ENCODE data around the gene GPR89B. TPM values are rescaled to one million over a fixed set of nuclear protein-coding genes. Genes with fewer than 3 reads are reported as not detected.
"Not testable (repeated sequence)": the region's sequence is repeated elsewhere in the genome, so short reads cannot be mapped to it uniquely, and the experiment has no call there.

The GPR89B gene
- total RNA-seq, 2 experiments from 2014 or later: 11.5 to 11.8 TPM

DNA sequence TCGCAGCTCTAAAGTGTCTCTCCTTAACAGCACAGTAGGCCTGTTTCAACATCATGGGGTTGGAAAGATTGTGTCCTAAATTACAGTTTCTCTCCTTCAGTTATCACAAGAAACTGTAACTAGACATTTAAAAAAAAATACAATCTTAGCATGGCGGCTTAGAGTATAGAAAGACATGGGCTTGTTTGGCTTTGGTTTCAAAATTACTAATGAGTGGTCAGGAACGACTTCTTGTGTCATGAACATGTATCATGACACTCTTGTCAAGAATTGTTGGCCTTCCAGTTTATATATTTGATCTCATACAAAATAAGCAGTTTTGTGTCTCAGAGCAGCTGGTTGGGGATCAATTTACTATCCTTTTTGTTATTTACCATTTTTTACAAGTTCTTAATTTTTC, 23.5 kb upstream of the GPR89B start:
- Mint-ChIP-seq H3K4me1 (ENCODE audit: low read depth) (peaks cover 6% of the 10 kb centered on the region), H3K27me3 (ENCODE audit: low read depth) (no peaks in the 10 kb centered on the region), H3K36me3 (ENCODE audit: low read depth) (no peaks in the 10 kb centered on the region), H3K27ac (no peak overlapping the region), H3K4me3 (no peak overlapping the region), H3K9me3 (no peaks in the 10 kb centered on the region)
- DNase-seq: no peak
- intact Hi-C loops (cut with micrococcal nuclease): no loop called here
- CTCF ChIA-PET: interaction anchor here (3.3 kb wide), 1 partner anchor 12 kb away, joined by 15 read pairs; no protein-coding TSS in a partner anchor

DNA sequence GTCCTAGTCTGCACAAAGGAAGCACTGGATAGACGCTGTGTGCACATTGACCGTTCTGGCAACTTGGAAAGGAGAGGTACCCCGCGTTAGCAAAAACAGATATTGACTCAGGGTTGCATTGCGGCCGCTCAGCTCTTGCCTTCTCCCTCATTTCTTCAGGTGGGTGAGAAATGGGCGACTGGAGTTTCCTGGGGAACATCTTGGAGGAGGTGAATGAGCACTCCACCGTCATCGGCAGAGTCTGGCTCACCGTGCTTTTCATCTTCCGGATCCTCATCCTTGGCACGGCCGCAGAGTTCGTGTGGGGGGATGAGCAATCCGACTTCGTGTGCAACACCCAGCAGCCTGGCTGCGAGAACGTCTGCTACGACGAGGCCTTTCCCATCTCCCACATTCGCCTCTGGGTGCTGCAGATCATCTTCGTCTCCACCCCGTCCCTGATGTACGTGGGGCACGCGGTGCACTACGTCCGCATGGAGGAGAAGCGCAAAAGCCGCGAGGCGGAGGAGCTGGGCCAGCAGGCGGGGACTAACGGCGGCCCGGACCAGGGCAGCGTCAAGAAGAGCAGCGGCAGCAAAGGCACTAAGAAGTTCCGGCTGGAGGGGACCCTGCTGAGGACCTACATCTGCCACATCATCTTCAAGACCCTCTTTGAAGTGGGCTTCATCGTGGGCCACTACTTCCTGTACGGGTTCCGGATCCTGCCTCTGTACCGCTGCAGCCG, 20.3 kb upstream of the GPR89B start:
- no peak overlapping the region for H3K27ac Mint-ChIP-seq
- intact Hi-C loops (cut with micrococcal nuclease): no loop called here
- no peaks in the 10 kb centered on the region for H3K9me3 Mint-ChIP-seq
- H3K4me1 Mint-ChIP-seq (ENCODE audit: low read depth): peaks cover 6% of the 10 kb centered on the region
- CTCF ChIA-PET: no interaction called here
- H3K4me3 Mint-ChIP-seq: no peak overlapping the region
- no peaks in the 10 kb centered on the region for H3K36me3 Mint-ChIP-seq (ENCODE audit: low read depth)
- H3K27me3 Mint-ChIP-seq (ENCODE audit: low read depth): no peaks in the 10 kb centered on the region
- no peak for DNase-seq

DNA sequence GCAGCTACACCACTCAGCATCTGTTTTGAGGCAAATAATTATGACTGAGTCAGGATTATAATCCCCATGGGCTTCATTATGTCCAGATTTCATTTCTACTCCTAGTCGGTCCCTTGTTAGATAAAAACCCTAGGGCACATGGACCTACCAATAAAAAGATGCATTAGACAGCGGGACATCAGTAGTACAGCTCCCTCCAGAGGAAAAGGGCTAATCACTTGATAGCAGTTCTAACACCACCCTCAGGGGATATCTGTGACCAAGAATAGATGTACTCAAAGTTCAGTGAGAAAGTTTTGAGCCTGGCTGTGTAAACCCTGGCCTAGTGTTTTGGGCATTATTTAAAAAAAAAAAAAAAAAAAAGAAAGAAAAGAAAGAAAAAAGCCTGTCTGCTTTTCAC, 15.7 kb upstream of the GPR89B start:
- no peak overlapping the region for H3K27ac Mint-ChIP-seq
- no peaks in the 10 kb centered on the region for H3K9me3 Mint-ChIP-seq
- CTCF ChIA-PET: interaction anchor here (1.0 kb wide), 1 partner anchor 20 kb away, joined by 3 read pairs; no protein-coding TSS in a partner anchor
- intact Hi-C loops (cut with micrococcal nuclease): no loop called here
- H3K27me3 Mint-ChIP-seq (ENCODE audit: low read depth): peaks cover 6% of the 10 kb centered on the region
- H3K36me3 Mint-ChIP-seq (ENCODE audit: low read depth): no peaks in the 10 kb centered on the region
- H3K4me1 Mint-ChIP-seq (ENCODE audit: low read depth): no peaks in the 10 kb centered on the region
- DNase-seq: no peak
- no peak overlapping the region for H3K4me3 Mint-ChIP-seq

DNA sequence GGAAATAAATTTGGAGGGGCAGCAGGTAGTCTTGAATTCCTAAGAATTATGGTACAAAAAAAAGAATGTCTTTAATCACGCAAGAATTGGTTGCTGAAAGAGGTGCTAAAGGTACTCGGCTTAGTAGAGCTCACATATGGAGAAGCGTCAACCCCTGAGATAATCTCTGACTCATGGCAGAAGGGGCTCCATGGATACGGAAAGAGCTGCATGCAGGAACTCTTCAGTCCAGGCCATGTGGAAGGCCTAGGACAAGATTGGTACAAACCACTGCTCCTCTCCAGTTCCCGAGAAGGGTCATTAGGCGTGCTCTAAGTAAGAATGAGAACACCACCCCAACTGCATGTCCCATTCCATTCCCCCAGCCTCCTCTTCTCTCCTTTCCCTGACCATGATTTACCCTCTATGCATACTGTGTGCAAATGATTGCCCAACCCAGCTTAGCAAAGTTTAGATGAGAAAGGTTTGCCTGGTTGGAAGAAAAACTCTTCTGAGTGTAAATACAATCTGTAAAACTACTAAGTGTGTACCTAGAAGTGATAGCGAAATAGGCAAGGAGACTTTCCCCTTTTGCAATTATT, 14.8 kb upstream of the GPR89B start:
- H3K36me3 Mint-ChIP-seq (ENCODE audit: low read depth): no peaks in the 10 kb centered on the region
- intact Hi-C loops (cut with micrococcal nuclease): no loop called here

DNA sequence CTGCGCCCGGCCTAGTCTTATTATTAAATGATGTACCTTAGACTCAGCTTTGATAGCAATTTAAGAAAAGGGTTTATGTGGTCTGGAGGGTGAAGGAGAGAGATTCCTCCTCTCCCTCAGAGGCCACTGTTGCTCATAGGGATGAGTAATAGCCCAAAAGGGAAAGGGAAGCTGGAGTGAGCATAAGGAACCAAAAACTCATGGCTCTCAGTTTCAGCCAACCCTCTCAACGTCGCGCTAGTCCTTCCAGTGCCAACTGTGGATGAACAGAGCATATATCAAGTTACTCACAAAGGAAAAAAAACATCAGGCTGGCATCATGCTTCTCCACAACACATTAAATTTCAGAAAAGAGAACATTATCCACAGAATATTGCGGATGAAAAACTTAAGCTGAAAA, 8.3 kb upstream of the GPR89B start:
- Mint-ChIP-seq H3K9me3 (no peaks in the 10 kb centered on the region), H3K27ac (no peak overlapping the region), H3K4me1 (ENCODE audit: low read depth) (peaks cover 4% of the 10 kb centered on the region), H3K36me3 (ENCODE audit: low read depth) (no peaks in the 10 kb centered on the region), H3K4me3 (no peak overlapping the region), H3K27me3 (ENCODE audit: low read depth) (peaks cover 6% of the 10 kb centered on the region)
- intact Hi-C loops (cut with micrococcal nuclease): no loop called here
- CTCF ChIA-PET: interaction anchor here (0.8 kb wide), 1 partner anchor 27 kb away, joined by 3 read pairs; no protein-coding TSS in a partner anchor
- no peak for DNase-seq

More for the DNA sequence above, 14.8 kb upstream of the GPR89B start:
- Mint-ChIP-seq H3K4me3 (no peak overlapping the region), H3K27me3 (ENCODE audit: low read depth) (peaks cover 6% of the 10 kb centered on the region), H3K9me3 (no peaks in the 10 kb centered on the region), H3K4me1 (ENCODE audit: low read depth) (no peaks in the 10 kb centered on the region), H3K27ac (no peak overlapping the region)
- DNase-seq: no peak
- CTCF ChIA-PET: interaction anchor here (1.0 kb wide), 1 partner anchor 20 kb away, joined by 3 read pairs; no protein-coding TSS in a partner anchor

DNA sequence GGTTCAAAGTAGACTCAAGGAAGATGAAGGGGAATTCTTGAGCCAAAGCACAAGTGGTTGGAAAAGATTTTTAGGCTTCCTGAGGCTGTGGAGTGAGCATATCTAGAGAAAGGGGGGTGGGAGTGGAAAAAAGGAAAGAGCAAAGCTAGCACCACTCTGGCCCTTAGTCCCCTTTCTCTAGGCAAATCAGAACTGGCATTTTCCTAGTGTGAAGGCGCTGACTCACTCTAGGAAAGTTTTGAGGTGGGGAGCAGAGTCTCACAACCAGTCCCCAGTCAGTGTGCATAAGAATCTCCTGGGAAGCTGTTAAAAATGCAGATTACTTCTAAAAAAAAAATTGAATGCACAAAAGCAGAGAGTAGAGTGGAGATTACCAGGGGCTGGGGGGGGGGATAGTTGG, 3.4 kb upstream of the GPR89B start:
- CTCF ChIA-PET: no interaction called here
- H3K4me3 Mint-ChIP-seq: no peak overlapping the region
- H3K36me3 Mint-ChIP-seq (ENCODE audit: low read depth): no peaks in the 10 kb centered on the region
- no peak overlapping the region for H3K27ac Mint-ChIP-seq
- H3K27me3 Mint-ChIP-seq (ENCODE audit: low read depth): no peaks in the 10 kb centered on the region
- no peak for DNase-seq
- peaks cover 9% of the 10 kb centered on the region for H3K4me1 Mint-ChIP-seq (ENCODE audit: low read depth)
- intact Hi-C loops (cut with micrococcal nuclease): no loop called here
- H3K9me3 Mint-ChIP-seq: no peaks in the 10 kb centered on the region

DNA sequence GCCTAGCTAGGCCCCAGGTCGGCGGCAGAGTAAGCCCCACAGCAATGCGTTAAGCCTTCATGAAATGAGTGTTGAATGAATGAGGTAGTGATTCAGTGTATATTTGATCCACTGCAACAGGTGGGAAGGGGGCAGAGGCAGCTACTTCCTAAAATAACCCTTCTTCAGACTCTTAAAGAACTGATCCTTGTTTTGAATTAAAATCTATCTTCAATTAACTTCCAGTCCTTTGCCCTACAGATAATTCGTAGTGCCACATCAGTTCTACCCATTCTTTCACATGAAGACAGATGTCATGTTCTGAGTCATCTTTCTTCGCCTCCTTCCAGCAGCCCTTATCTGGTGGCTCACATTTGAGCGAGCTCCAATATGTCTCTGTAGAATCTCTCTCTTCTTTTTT, 1.0 kb upstream of the GPR89B start:
- CTCF ChIA-PET; DNase-seq; H3K27me3 Mint-ChIP-seq (ENCODE audit: low read depth); H3K27ac Mint-ChIP-seq; H3K36me3 Mint-ChIP-seq (ENCODE audit: low read depth); H3K4me3 Mint-ChIP-seq; H3K9me3 Mint-ChIP-seq; intact Hi-C loops (cut with micrococcal nuclease): not testable (repeated sequence)
- peaks cover 30% of the 10 kb centered on the region for H3K4me1 Mint-ChIP-seq (ENCODE audit: low read depth)

DNA sequence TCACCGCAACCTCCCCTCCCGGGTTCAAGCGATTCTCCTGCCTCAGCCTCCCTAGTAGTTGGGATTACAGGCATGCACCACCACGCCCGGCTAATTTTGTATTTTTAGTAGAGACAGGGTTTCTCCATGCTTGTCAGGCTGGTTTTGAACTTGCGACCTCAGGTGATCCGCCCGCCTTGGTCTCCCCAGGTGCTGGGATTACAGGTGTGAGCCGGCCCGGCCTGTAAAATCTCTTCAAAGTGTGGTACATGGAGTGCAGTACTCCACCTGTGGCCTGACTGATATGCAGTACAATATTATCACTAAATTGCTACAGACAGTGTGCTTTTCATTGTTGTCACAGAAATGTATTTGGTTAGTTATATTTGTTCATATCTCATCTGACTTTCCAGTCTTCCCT, 531 bp upstream of the GPR89B start:
- H3K36me3 Mint-ChIP-seq (ENCODE audit: low read depth); CTCF ChIA-PET; H3K27me3 Mint-ChIP-seq (ENCODE audit: low read depth); intact Hi-C loops (cut with micrococcal nuclease); DNase-seq; H3K27ac Mint-ChIP-seq; H3K4me3 Mint-ChIP-seq; H3K9me3 Mint-ChIP-seq: not testable (repeated sequence)
- peaks cover 34% of the 10 kb centered on the region for H3K4me1 Mint-ChIP-seq (ENCODE audit: low read depth)

DNA sequence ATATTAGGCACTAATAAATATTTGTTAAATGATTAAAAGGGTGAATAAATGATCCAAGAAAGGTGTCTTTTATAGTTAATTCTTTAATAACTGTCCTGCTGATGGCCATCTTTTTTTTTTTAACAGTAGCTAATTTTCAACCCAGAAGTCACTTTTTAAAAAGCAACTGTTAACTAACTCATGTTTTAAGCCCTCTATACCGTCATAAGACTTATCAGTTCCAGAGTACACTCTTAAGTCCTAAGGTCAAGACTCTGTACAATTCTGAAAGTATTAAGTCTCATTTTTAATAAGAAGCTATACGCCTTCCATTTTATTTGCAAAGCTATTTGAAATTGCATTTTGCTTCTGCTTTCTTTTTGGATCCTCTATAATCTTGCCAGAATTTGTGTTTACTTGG, 2.9 kb downstream of the GPR89B start:
- DNase-seq; H3K27ac Mint-ChIP-seq; H3K9me3 Mint-ChIP-seq; H3K4me3 Mint-ChIP-seq; H3K36me3 Mint-ChIP-seq (ENCODE audit: low read depth); H3K27me3 Mint-ChIP-seq (ENCODE audit: low read depth); intact Hi-C loops (cut with micrococcal nuclease): not testable (repeated sequence)
- peaks cover 28% of the 10 kb centered on the region for H3K4me1 Mint-ChIP-seq (ENCODE audit: low read depth)
- CTCF ChIA-PET: interaction anchor here (0.6 kb wide), 2 partner anchors 15 to 331 kb away, joined by 5 read pairs; no protein-coding TSS in a partner anchor

DNA sequence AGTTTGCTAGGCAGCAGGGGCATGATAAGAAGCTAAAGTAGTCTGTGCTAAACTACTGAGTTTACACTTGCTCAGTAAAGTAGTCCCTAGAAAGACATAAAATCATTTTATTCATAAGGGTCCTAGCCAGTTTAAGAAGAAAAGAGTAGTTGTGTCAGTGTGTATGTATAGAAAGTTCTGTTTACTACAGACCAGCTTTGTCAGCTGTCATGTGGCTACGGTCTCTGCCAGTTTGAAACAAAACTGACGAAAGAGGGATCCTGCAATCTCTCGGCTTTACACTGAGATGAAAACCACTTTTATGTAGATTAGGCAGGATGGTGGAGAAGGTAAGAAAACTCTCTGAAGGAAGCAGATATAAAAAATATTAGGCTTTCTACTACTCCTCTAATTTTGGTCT, 7.1 kb downstream of the GPR89B start:
- CTCF ChIA-PET; H3K4me3 Mint-ChIP-seq; intact Hi-C loops (cut with micrococcal nuclease): not testable (repeated sequence)

DNA sequence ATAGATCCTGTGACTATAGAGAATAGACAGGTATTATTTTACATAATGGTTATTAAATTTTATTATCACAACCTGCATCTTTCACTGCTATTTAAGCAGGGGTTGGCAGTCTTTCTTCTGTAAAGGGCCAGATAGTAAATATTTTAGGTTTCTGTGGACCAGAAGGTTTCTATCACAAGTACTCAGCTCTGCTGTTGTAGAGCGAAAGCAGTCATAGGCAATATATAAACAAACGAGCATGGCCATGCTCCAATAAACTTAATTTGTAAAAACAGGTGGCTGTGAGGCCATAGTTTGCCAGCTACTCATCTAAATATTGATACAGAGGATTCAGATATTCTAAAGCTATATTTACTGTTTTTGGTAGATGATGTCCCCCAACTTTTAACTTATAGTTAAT, 12.2 kb downstream of the GPR89B start:
- H3K9me3 Mint-ChIP-seq; H3K36me3 Mint-ChIP-seq (ENCODE audit: low read depth); H3K4me1 Mint-ChIP-seq (ENCODE audit: low read depth); H3K27ac Mint-ChIP-seq; intact Hi-C loops (cut with micrococcal nuclease); DNase-seq; H3K4me3 Mint-ChIP-seq; H3K27me3 Mint-ChIP-seq (ENCODE audit: low read depth); CTCF ChIA-PET: not testable (repeated sequence)

More for the DNA sequence above, 7.1 kb downstream of the GPR89B start:
- H3K36me3 Mint-ChIP-seq (ENCODE audit: low read depth); H3K27ac Mint-ChIP-seq; DNase-seq; H3K27me3 Mint-ChIP-seq (ENCODE audit: low read depth); H3K9me3 Mint-ChIP-seq: not testable (repeated sequence)
- peaks cover 23% of the 10 kb centered on the region for H3K4me1 Mint-ChIP-seq (ENCODE audit: low read depth)

DNA sequence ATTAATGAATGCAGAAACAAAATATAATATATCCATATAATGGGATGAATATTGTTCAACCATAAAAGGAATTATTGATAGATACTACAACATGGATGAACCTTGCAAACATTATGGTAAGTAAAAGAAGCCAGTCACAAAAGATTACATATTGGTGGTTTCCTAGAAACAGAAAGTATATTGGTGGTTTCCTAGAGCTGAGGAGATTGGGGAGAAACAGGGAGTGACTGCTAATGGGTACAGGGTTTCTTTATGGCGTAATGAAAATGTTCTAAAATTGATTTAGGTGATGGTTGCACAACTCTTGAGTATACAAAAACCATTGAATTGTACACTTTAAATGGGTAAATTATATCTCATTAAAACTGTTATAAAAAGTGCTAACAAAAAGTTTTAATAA, 14.3 kb downstream of the GPR89B start:
- H3K27ac Mint-ChIP-seq; H3K36me3 Mint-ChIP-seq (ENCODE audit: low read depth); CTCF ChIA-PET; intact Hi-C loops (cut with micrococcal nuclease); H3K4me3 Mint-ChIP-seq; DNase-seq; H3K4me1 Mint-ChIP-seq (ENCODE audit: low read depth); H3K27me3 Mint-ChIP-seq (ENCODE audit: low read depth); H3K9me3 Mint-ChIP-seq: not testable (repeated sequence)

DNA sequence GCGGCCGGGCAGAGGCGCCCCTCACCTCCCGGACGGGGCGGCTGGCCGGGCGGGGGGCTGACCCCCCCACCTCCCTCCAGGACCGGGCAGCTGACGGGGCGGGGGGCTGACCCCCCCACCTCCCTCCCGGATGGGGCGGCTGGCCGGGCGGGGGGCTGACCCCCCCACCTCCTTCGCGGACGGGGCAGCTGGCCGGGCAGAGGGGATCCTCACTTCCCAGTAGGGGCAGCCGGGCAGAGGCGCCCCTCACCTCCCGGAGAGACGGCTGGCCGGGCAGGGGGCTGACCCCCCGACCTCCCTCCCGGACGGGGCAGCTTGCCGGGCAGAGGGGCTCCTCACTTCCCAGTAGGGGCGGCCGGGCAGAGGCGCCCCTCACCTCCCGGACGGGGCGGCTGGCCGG, 21.3 kb downstream of the GPR89B start:
- H3K4me3 Mint-ChIP-seq; intact Hi-C loops (cut with micrococcal nuclease); DNase-seq; H3K4me1 Mint-ChIP-seq (ENCODE audit: low read depth); CTCF ChIA-PET; H3K27ac Mint-ChIP-seq; H3K27me3 Mint-ChIP-seq (ENCODE audit: low read depth); H3K9me3 Mint-ChIP-seq; H3K36me3 Mint-ChIP-seq (ENCODE audit: low read depth): not testable (repeated sequence)
